OCI-LY7 (cell line): ENCODE data around the gene TMEM178B. TPM values are rescaled to one million over a fixed set of nuclear protein-coding genes. Genes with fewer than 3 reads are reported as not detected.

Source experiments
- BruUV-seq: library from RNA; stranded (reverse); fragments of 400-500 nt; replicated peaks from 2 replicates; lab custom pipeline; 2021; lab: Mats Ljungman, UMichigan
- CTCF ChIA-PET: fragments of 300-600 bp; sonication (Branson Sonifier 250); formaldehyde crosslinking; loops from one replicate; lab custom pipeline; 2022; ENCODE audit warnings: antibody characterized with exemption; ENCODE audit not compliant: unreplicated experiment; lab: Charles Lee
- POLR2A ChIA-PET: fragments of 300-600 bp; sonication (Branson Sonifier 250); formaldehyde crosslinking; loops from one replicate; lab custom pipeline; 2022; ENCODE audit warnings: antibody characterized with exemption; lab: Charles Lee
- DNase-seq: peaks from one replicate; pipeline ENCODE4 v3.0.0-alpha.2; 2015; ENCODE audit warnings: low spot score
- H2AFZ ChIP-seq: fragments of 200-600 bp; sonication (generic), shearing (Covaris generic); 2 replicates; pipeline ENCODE4 v1.6.1; 2014; ENCODE audit warnings: mild to moderate bottlenecking, antibody characterized with exemption, low read length, moderate library complexity
- H3K27ac ChIP-seq: fragments of 200-600 bp; sonication (generic); 2 replicates; pipeline ENCODE4 v1.5.1; 2014; ENCODE audit warnings: mixed run types, low read depth, mild to moderate bottlenecking, moderate library complexity, low read length, inconsistent platforms; ENCODE audit not compliant: poor library complexity, severe bottlenecking
- H3K36me3 ChIP-seq: fragments of 200-600 bp; sonication (generic); 2 replicates; pipeline ENCODE4 v1.6.1; 2014; ENCODE audit warnings: mild to moderate bottlenecking, antibody characterized with exemption, low read length, moderate library complexity, mixed read lengths; ENCODE audit not compliant: insufficient read depth
- H3K4me1 ChIP-seq: fragments of 200-600 bp; sonication (generic); 2 replicates; pipeline ENCODE4 v1.5.1; 2014; ENCODE audit warnings: mild to moderate bottlenecking, low read length; ENCODE audit not compliant: insufficient read depth, poor library complexity, severe bottlenecking
- H3K4me2 ChIP-seq: fragments of 200-600 bp; sonication (generic); 2 replicates; pipeline ENCODE4 v1.6.1; 2014; ENCODE audit warnings: mild to moderate bottlenecking, low read length
- H3K4me3 ChIP-seq: fragments of 200-600 bp; sonication (generic); 2 replicates; pipeline ENCODE4 v1.5.1; 2014; ENCODE audit warnings: mild to moderate bottlenecking, low read depth, low read length; ENCODE audit not compliant: poor library complexity, severe bottlenecking
- H3K79me2 ChIP-seq: fragments of 200-600 bp; sonication (generic); 2 replicates; pipeline ENCODE4 v1.6.1; 2016; ENCODE audit warnings: low read depth, mild to moderate bottlenecking, low read length, moderate library complexity, mixed read lengths; ENCODE audit not compliant: insufficient read depth
- H3K9me2 ChIP-seq: fragments of 200-600 bp; sonication (generic); 2 replicates; pipeline ENCODE4 v1.6.1; 2016; ENCODE audit warnings: mild to moderate bottlenecking, low read length, mixed read lengths; ENCODE audit not compliant: insufficient read depth
- H3K9me3 ChIP-seq: fragments of 200-600 bp; sonication (generic); 2 replicates; pipeline ENCODE4 v1.6.1; 2014; ENCODE audit warnings: mild to moderate bottlenecking, mixed run types, low read length, mixed read lengths
- H4K20me1 ChIP-seq: fragments of 200-600 bp; sonication (generic); 2 replicates; pipeline ENCODE4 v1.6.1; 2014; ENCODE audit warnings: mild to moderate bottlenecking, antibody characterized with exemption, low read length, moderate library complexity, mixed read lengths; ENCODE audit not compliant: insufficient read depth
- CTCF ChIP-seq: fragments of 200-600 bp; sonication (generic); conservative IDR thresholded peaks from 2 replicates; pipeline ENCODE4 v1.5.1; 2014; ENCODE audit warnings: mild to moderate bottlenecking, antibody characterized with exemption, low read length, moderate library complexity, mixed read lengths
- EZH2phosphoT487 ChIP-seq: fragments of 200-600 bp; sonication (generic); IDR thresholded peaks from 2 replicates; pipeline ENCODE4 v1.6.1; 2018; ENCODE audit warnings: low read depth, borderline replicate concordance, mild to moderate bottlenecking, mixed run types, antibody characterized with exemption, low read length, moderate library complexity, mixed read lengths
- intact Hi-C: fragments of 100-400 bp; cut with micrococcal nuclease; formaldehyde crosslinking; loops from one replicate; pipeline ENCODE4 v1.10.0; 2022; ENCODE audit not compliant: unreplicated experiment
- total RNA-seq, 2 experiments: library from RNA; depleted of rRNA in 1 of 2; stranded (reverse); fragments of >200 nt in 1 of 2; shearing (Covaris generic) in 1 of 2; gene quantifications; 2 replicates each; pipeline ENCODE4 v1.2.3, GENCODE V29; 2014 to 2022

TMEM178B gene
- total RNA-seq, 2 experiments from 2014 or later: not detected

GRCh38 chr7:141184532-141185190 lies 110.8 kb downstream of the TMEM178B start:
- no peak for DNase-seq
- H3K36me3 ChIP-seq: no peaks in the 10 kb centered on the region

GRCh38 chr7:141185369-141185967 lies 111.6 kb downstream of the TMEM178B start:
- Histone ChIP-seq H3K4me1 (no peaks in the 10 kb centered on the region), H3K36me3 (no peaks in the 10 kb centered on the region), H3K4me2 (no peak overlapping the region), H4K20me1 (no peaks in the 10 kb centered on the region), H3K9me2 (no peaks in the 10 kb centered on the region), H3K9me3 (no peaks in the 10 kb centered on the region), H3K27ac (no peak overlapping the region), H3K4me3 (no peak overlapping the region), H3K79me2 (no peaks in the 10 kb centered on the region), H2AFZ (no peak overlapping the region)
- CTCF ChIA-PET: no interaction called here
- POLR2A ChIA-PET: no interaction called here
- no peak for DNase-seq
- intact Hi-C loops: no loop called here
- BruUV-seq: no TSS peak
- no peak for TF ChIP-seq CTCF
- no peak for TF ChIP-seq EZH2phosphoT487

More at GRCh38 chr7:141184532-141185190, 110.8 kb downstream of the TMEM178B start:
- H2AFZ ChIP-seq: no peak overlapping the region
- no peak overlapping the region for H3K4me3 ChIP-seq
- POLR2A ChIA-PET: no interaction called here
- H3K79me2 ChIP-seq: no peaks in the 10 kb centered on the region
- CTCF ChIA-PET: no interaction called here
- no TSS peak for BruUV-seq
- TF ChIP-seq EZH2phosphoT487 (no peak), CTCF (no peak)
- H3K9me2 ChIP-seq: no peaks in the 10 kb centered on the region
- no peak overlapping the region for H3K4me2 ChIP-seq
- H3K9me3 ChIP-seq: no peaks in the 10 kb centered on the region
- H4K20me1 ChIP-seq: no peaks in the 10 kb centered on the region
- intact Hi-C loops: no loop called here
- no peak overlapping the region for H3K27ac ChIP-seq
- H3K4me1 ChIP-seq: no peaks in the 10 kb centered on the region

GRCh38 chr7:141189231-141189630 lies 115.4 kb downstream of the TMEM178B start:
- CTCF ChIA-PET: no interaction called here

More at GRCh38 chr7:141189231-141189630, 115.4 kb downstream of the TMEM178B start:
- Histone ChIP-seq H3K36me3 (no peaks in the 10 kb centered on the region), H3K4me2 (no peak overlapping the region), H3K9me3 (no peaks in the 10 kb centered on the region), H3K27ac (no peak overlapping the region), H3K79me2 (no peaks in the 10 kb centered on the region), H3K9me2 (no peaks in the 10 kb centered on the region), H2AFZ (no peak overlapping the region), H4K20me1 (no peaks in the 10 kb centered on the region), H3K4me3 (no peak overlapping the region), H3K4me1 (no peaks in the 10 kb centered on the region)
- POLR2A ChIA-PET: interaction anchor here (0.7 kb wide), 1 partner anchor 275 kb away, joined by 3 read pairs; no protein-coding TSS in a partner anchor
- intact Hi-C loops: no loop called here
- BruUV-seq: no TSS peak
- DNase-seq: no peak
- TF ChIP-seq CTCF: no peak
- no peak for TF ChIP-seq EZH2phosphoT487
